Measurements from ENCODE around the gene SLC35F6. TPM values are rescaled to one million over a fixed set of nuclear protein-coding genes. Genes with fewer than 3 reads are reported as not detected.
"Not testable (repeated sequence)": the region's sequence is repeated elsewhere in the genome, so short reads cannot be mapped to it uniquely, and the experiment has no call there.

The SLC35F6 gene
- total RNA-seq, 1 donor from 2014 or later = 17.5 TPM

DNA sequence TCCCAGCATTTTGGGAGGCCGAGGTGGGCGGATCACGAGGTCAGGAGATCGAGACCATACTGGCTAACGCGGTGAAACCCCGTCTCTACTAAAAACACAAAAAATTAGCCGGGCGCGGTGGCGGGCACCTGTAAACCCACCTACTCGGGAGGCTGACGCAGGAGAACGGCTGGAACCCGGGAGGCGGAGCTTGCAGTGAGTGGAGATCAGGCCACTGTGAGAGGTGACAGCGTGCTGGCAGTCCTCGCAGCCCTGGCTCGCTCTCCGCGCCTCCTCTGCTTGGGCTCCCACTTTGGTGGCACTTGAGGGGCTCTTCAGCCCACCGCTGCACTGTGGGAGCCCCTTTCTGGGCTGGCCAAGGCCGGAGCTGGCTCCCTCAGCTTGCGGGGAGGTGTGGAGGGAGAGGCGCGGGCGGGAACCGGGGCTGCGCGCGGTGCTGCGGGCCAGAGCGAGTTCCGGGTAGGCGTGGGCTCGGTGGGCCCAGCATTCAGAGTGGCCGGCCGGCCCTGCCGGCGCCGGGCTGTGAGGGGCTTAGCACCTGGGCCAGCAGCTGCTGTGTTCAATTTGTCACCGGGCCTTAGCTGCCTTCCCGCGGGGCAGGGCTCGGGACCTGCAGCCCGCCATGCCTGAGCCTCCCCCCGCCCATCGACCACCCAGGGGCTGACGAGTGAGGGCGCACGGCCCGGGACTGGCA lies 50.1 kb downstream of the SLC35F6 start:
- not testable (repeated sequence) for DNase-seq (ENCODE audit: low spot score in 2 of 2); FAIRE-seq

DNA sequence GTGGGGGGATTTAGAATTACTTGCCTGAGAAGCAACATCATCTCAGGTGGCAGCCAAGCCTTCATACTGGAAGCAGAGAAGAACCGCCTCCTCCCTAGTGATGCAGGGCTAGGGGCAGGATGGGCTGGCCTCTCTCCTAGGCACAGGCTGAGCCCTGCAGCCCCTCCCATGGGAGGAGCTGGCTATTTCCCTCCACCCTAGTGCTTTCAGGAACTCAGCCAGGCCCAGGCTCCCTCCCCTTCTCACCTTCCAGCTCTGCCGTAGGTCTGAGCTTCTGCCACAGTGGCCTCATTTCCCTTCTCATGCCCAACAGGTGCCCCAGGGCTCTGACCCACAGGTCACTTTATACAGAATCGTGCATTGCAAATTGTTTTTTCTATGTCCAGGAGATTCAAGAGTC lies 52.8 kb downstream of the SLC35F6 start:
- DNase-seq (ENCODE audit: low spot score in 2 of 2) (no peak), FAIRE-seq (no peak)

DNA sequence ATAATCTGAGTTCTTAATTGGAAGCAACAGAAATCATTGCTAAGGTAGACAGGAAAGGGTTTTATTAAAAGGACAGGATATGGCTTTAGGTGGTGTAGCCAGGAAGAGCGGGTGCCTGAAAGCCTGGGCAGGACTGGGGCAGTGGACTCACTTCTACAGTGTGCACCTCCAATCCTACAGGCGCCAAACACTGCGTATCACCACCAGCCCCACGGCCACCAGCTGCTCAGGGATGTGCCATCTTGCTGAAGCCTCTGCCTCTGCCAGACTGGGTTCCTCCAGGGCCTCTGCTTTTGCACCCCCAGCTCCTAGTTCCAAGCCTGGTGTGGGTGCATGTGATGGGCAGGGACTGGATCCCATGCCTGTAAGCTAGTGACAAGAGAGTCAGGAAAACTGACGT lies 54.2 kb downstream of the SLC35F6 start:
- no peak for DNase-seq (ENCODE audit: low spot score in 2 of 2)
- no peak for FAIRE-seq

DNA sequence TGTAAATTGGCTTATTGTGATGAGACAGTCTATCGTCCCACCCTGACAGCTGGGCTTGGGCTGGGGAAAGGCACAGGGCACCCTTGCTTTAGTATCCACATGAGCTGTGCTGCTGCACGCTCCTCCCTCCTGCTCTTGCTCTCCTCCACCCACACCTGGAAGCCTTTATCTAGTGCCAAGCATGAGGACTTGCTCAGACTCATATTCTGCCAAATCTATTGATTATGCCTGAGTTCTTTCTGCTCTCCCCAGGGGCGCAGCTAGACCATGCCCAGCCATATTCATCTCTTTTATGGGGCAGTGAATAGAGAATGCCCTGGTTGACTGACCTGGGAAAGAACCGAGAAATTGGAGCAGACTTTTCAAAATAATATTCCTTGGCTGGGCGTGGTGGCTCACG lies 54.9 kb downstream of the SLC35F6 start:
- FAIRE-seq = no peak
- DNase-seq (ENCODE audit: low spot score in 2 of 2) = no peak

DNA sequence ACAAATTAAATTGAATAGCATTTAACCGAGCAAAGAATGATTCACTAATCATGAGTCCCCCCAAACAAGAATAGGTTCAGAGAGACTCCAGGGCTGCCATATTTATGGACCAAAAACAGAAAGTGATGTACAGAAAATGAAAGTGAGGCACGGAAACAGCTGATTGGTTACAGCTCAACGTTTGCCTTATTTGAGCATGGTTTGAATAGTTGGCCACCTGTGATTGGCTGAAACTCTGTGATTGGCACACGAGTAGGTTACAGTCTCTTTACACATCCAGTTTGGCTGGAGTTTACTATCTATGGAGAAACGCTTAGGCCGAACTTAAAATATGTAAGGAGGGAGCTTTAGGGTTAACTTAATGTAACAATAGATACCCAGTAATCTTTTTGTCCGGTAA lies 56.8 kb downstream of the SLC35F6 start:
- no peak for DNase-seq (ENCODE audit: low spot score in 2 of 2)
- no peak for FAIRE-seq

DNA sequence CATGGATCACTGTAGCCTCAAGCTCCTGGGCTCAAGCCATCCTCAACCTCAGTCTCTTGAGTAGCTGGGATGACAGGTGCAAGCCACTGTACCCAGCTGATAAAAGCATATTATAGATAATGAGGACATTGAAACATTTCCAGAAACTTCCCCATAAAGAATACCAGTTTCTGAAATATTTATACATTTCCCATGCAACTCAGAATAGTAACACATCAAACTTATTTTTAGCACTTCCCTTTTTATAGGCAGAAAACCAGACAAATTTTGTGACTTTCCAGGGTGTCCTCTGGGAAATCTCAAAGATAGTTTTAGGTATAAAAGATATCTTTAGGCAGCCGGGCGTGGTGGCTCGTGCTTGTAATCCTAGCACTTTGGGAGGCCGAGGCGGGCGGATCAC lies 58.8 kb downstream of the SLC35F6 start:
- FAIRE-seq = no peak
- DNase-seq (ENCODE audit: low spot score in 2 of 2) = no peak

Other genes with a start within 250 kb of the SLC35F6 start
- gene CIB4, start 122.9 kb upstream of the SLC35F6 start, total RNA-seq = not detected
- 4.1 TPM for gene KCNK3, start 71.6 kb upstream of the SLC35F6 start, total RNA-seq
- gene CENPA, start 21.8 kb downstream of the SLC35F6 start, total RNA-seq = 1.2 TPM
- gene DPYSL5, start 83.8 kb downstream of the SLC35F6 start, total RNA-seq = 101 TPM
- 13.9 TPM for gene MAPRE3, start 206.4 kb downstream of the SLC35F6 start, total RNA-seq